K562 (cell line): Measurements from ENCODE around the gene NME2. TPM values are rescaled to one million over a fixed set of nuclear protein-coding genes. Genes with fewer than 3 reads are reported as not detected.

Experiments
- ARID2 ChIP-seq: fragments of 450-650 bp; IDR thresholded peaks from 2 replicates; pipeline ENCODE4 v1.6.1; 2017; ENCODE audit warnings: antibody characterized with exemption, mild to moderate bottlenecking
- CCNT2 ChIP-seq: IDR thresholded peaks from 2 replicates; pipeline ENCODE4 v1.6.1; 2011; ENCODE audit warnings: borderline replicate concordance, low read depth, mild to moderate bottlenecking, moderate library complexity, mixed read lengths, low read length; ENCODE audit not compliant: insufficient read length; ENCODE audit errors: extremely low read depth
- CXXC5 ChIP-seq: fragments of 250-450 bp; sonication (Bioruptor Pico); IDR thresholded peaks from 2 replicates; pipeline ENCODE4 v1.8.0; 2022; ENCODE audit warnings: inconsistent platforms, mild to moderate bottlenecking, moderate library complexity
- MECOM ChIP-seq: fragments of 250-450 bp; sonication (Bioruptor Pico); IDR thresholded peaks from 2 replicates; pipeline ENCODE4 v1.8.0; 2022; ENCODE audit warnings: inconsistent platforms
- NRF1 ChIP-seq, 2 experiments: fragments of 450-650 bp; IDR thresholded peaks in 1 of 2; conservative IDR thresholded peaks in 1 of 2; 2 replicates each; pipeline ENCODE4 v1.6.1; 2014; ENCODE audit warnings: mild to moderate bottlenecking in 2 of 2
- RBM14 ChIP-seq: fragments of 200-400 bp; formaldehyde crosslinking; IDR thresholded peaks from 2 replicates; pipeline ENCODE4 v1.6.1; 2018; ENCODE audit warnings: low read depth, mild to moderate bottlenecking, low read length, moderate library complexity, borderline replicate concordance; ENCODE audit not compliant: insufficient read depth
- ZNF561 ChIP-seq: fragments of 450-650 bp; formaldehyde crosslinking; conservative IDR thresholded peaks from 2 replicates; pipeline ENCODE4 v1.4.0; 2020; ENCODE audit warnings: mild to moderate bottlenecking, moderate library complexity
- ZNF589 ChIP-seq: fragments of 200-800 bp; sonication (Bioruptor generic); IDR thresholded peaks from 2 replicates; pipeline ENCODE4 v1.6.1; 2016; ENCODE audit warnings: low read depth, missing genetic modification characterization, missing compliant biosample characterization
- ZNF696 ChIP-seq: fragments of 250-450 bp; sonication (Bioruptor Pico); conservative IDR thresholded peaks from 2 replicates; pipeline ENCODE4 v1.4.0; 2020; ENCODE audit warnings: mild to moderate bottlenecking, moderate library complexity
- polyA plus RNA-seq, 8 experiments: library from polyadenylated mRNA; depleted of rRNA in 4 of 8; stranded (reverse) in 5 of 8; unstranded in 3 of 8; fragments of >200 nt; fragmentation: Nextera tagmentation in 2 of 8; fragmentation: Illumina TruSeq in 1 of 8; extraction: Ambion mirVana in 2 of 8; extraction: Trizol in 1 of 8; gene quantifications; 2 replicates each; pipeline versions ENCODE4 v1.2.1 to v1.2.3, GENCODE V29; 2011 to 2014; ENCODE audit warnings: inconsistent platforms in 1 of 8, missing spikeins in 1 of 8
- total RNA-seq, 7 experiments: library from RNA; depleted of rRNA in 6 of 7; stranded (reverse); fragments of >200 nt in 6 of 7; fragmentation: Illumina TruSeq in 2 of 7; extraction: Trizol in 2 of 7; gene quantifications; 2 replicates each; pipeline versions ENCODE4 v1.2.1 to v1.2.3, GENCODE V29; 2011 to 2021; ENCODE audit warnings: low replicate concordance in 1 of 7
- TF ChIP-seq, protein P1 (sequence below), 2 experiments: fragments of 150-350 bp in 1 of 2; IDR thresholded peaks; 2 replicates each; pipeline ENCODE4 v1.6.1; 2012 to 2016; ENCODE audit warnings: low read depth in 2 of 2, low read length in 2 of 2, mild to moderate bottlenecking in 1 of 2, moderate library complexity in 1 of 2
- TF ChIP-seq, protein P2 (sequence below): sonication (generic); formaldehyde crosslinking; IDR thresholded peaks from 2 replicates; pipeline ENCODE4 v1.8.1; 2023; ENCODE audit warnings: mild to moderate bottlenecking, missing genetic modification reagents
- TF ChIP-seq, protein P3 (sequence below): fragments of 250-450 bp; sonication (Bioruptor Pico); IDR thresholded peaks from 2 replicates; pipeline ENCODE4 v1.9.0; 2021; ENCODE audit warnings: mild to moderate bottlenecking, inconsistent platforms
- TF ChIP-seq, protein P4 (sequence below): sonication (generic); formaldehyde crosslinking; IDR thresholded peaks from 2 replicates; pipeline ENCODE4 v1.9.0; 2022; ENCODE audit warnings: mild to moderate bottlenecking, missing genetic modification reagents
- TF ChIP-seq, protein P5 (sequence below): sonication (generic); formaldehyde crosslinking; IDR thresholded peaks from 2 replicates; pipeline ENCODE4 v1.8.1; 2023; ENCODE audit warnings: mild to moderate bottlenecking, missing genetic modification reagents

NME2 gene
- total and polyA plus RNA-seq, 9 of the 15 experiments (the other 6 are each of a cell fraction or from before 2014, with no cell fraction given), result 684 to 1,202 (median 924) TPM

DNA sequence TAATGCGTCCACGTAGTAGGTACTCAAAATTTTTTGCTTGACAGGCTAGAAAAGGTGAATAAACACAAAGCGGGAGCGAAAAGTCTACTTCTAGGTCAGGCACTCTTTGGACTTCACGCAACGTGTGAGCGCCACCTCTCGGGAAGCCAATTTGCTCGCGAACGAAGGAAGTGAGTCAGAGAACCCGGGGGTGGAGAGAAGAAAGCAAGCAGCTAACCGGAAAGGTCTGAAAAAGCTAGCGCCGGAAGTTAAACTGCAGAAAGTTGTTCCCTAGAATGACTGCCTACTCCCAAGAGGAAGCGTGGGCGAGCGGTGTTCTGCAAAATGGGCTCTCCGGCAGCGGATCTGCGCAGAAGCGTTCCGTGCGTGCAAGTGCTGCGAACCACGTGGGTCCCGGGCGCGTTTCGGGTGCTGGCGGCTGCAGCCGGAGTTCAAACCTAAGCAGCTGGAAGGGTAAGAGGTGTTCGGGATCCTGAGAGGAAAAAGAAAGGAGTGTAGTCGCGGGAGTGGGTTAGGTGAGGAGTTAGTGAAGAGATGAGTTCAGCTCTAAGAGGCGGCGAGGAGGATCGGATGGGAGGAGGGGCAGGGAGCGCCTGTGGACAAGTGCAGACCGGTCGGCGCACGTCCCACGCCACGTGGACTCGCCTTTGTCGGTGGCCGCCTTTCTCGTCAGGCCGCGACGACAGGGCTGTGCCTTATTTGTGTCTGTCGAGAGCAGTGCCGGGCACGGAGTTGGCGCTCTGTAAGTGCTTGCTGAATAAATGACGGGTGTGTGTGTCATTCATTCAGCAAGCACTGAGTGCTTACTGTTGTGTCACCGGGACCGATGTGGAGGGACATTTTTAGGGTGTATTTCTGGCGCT lies 12.8 kb upstream of the NME2 start, which contains the start of gene NME1 (continued):
- TF ChIP-seq MECOM (CRISPR knock-in tag), result 0 out of 2 replicates have a peak, but pooled peaks have one; percentile 32
- TF ChIP-seq, protein P1, sequence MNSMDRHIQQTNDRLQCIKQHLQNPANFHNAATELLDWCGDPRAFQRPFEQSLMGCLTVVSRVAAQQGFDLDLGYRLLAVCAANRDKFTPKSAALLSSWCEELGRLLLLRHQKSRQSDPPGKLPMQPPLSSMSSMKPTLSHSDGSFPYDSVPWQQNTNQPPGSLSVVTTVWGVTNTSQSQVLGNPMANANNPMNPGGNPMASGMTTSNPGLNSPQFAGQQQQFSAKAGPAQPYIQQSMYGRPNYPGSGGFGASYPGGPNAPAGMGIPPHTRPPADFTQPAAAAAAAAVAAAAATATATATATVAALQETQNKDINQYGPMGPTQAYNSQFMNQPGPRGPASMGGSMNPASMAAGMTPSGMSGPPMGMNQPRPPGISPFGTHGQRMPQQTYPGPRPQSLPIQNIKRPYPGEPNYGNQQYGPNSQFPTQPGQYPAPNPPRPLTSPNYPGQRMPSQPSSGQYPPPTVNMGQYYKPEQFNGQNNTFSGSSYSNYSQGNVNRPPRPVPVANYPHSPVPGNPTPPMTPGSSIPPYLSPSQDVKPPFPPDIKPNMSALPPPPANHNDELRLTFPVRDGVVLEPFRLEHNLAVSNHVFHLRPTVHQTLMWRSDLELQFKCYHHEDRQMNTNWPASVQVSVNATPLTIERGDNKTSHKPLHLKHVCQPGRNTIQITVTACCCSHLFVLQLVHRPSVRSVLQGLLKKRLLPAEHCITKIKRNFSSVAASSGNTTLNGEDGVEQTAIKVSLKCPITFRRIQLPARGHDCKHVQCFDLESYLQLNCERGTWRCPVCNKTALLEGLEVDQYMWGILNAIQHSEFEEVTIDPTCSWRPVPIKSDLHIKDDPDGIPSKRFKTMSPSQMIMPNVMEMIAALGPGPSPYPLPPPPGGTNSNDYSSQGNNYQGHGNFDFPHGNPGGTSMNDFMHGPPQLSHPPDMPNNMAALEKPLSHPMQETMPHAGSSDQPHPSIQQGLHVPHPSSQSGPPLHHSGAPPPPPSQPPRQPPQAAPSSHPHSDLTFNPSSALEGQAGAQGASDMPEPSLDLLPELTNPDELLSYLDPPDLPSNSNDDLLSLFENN (IDR thresholded peaks at IDR 0.05; ENCODE audit: low read depth in 2 of 2, low read length in 2 of 2), result peak in 1 of 2 experiments; percentile 78; a peak in 2 of 4 replicates
- no peak; the same call in 1 of the 2 replicates for TF ChIP-seq ARID2
- peak; percentile 93 for TF ChIP-seq CXXC5 (CRISPR knock-in tag)
- no peak for TF ChIP-seq ZNF696
- TF ChIP-seq ZNF589 (CRISPR knock-in tag), result 0 out of 2 replicates have a peak, but pooled peaks have one; percentile 59
- no peak for TF ChIP-seq ZNF561 (CRISPR knock-in tag)
- TF ChIP-seq, protein P2, sequence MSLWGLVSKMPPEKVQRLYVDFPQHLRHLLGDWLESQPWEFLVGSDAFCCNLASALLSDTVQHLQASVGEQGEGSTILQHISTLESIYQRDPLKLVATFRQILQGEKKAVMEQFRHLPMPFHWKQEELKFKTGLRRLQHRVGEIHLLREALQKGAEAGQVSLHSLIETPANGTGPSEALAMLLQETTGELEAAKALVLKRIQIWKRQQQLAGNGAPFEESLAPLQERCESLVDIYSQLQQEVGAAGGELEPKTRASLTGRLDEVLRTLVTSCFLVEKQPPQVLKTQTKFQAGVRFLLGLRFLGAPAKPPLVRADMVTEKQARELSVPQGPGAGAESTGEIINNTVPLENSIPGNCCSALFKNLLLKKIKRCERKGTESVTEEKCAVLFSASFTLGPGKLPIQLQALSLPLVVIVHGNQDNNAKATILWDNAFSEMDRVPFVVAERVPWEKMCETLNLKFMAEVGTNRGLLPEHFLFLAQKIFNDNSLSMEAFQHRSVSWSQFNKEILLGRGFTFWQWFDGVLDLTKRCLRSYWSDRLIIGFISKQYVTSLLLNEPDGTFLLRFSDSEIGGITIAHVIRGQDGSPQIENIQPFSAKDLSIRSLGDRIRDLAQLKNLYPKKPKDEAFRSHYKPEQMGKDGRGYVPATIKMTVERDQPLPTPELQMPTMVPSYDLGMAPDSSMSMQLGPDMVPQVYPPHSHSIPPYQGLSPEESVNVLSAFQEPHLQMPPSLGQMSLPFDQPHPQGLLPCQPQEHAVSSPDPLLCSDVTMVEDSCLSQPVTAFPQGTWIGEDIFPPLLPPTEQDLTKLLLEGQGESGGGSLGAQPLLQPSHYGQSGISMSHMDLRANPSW, result no peak; the same call in 1 of the 2 replicates
- TF ChIP-seq, protein P3, sequence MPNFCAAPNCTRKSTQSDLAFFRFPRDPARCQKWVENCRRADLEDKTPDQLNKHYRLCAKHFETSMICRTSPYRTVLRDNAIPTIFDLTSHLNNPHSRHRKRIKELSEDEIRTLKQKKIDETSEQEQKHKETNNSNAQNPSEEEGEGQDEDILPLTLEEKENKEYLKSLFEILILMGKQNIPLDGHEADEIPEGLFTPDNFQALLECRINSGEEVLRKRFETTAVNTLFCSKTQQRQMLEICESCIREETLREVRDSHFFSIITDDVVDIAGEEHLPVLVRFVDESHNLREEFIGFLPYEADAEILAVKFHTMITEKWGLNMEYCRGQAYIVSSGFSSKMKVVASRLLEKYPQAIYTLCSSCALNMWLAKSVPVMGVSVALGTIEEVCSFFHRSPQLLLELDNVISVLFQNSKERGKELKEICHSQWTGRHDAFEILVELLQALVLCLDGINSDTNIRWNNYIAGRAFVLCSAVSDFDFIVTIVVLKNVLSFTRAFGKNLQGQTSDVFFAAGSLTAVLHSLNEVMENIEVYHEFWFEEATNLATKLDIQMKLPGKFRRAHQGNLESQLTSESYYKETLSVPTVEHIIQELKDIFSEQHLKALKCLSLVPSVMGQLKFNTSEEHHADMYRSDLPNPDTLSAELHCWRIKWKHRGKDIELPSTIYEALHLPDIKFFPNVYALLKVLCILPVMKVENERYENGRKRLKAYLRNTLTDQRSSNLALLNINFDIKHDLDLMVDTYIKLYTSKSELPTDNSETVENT (CRISPR knock-in tag), result 0 out of 2 replicates have a peak, but pooled peaks have one; percentile 38
- TF ChIP-seq, protein P4, sequence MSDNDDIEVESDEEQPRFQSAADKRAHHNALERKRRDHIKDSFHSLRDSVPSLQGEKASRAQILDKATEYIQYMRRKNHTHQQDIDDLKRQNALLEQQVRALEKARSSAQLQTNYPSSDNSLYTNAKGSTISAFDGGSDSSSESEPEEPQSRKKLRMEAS (CRISPR knock-in tag), result peak; percentile 100
- TF ChIP-seq NRF1 (conservative IDR thresholded peaks at IDR 0.05 in 1 of 2, IDR thresholded peaks at IDR 0.05 in 1 of 2), result peak; percentile 71 to 78
- TF ChIP-seq, protein P5, sequence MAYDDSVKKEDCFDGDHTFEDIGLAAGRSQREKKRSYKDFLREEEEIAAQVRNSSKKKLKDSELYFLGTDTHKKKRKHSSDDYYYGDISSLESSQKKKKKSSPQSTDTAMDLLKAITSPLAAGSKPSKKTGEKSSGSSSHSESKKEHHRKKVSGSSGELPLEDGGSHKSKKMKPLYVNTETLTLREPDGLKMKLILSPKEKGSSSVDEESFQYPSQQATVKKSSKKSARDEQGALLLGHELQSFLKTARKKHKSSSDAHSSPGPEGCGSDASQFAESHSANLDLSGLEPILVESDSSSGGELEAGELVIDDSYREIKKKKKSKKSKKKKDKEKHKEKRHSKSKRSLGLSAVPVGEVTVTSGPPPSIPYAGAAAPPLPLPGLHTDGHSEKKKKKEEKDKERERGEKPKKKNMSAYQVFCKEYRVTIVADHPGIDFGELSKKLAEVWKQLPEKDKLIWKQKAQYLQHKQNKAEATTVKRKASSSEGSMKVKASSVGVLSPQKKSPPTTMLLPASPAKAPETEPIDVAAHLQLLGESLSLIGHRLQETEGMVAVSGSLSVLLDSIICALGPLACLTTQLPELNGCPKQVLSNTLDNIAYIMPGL (CRISPR knock-in tag), result peak; percentile 44; the same call in 1 of the 2 replicates
- no peak for TF ChIP-seq RBM14
- peak; percentile 61 for TF ChIP-seq CCNT2
